Effector memory CD8-positive, alpha-beta T cell (primary cell): ENCODE data around the gene HTR1B.
A peak's percentile ranks its signal among the peaks of the same experiment; 100 is the strongest.

ENCODE experiments used
- ATAC-seq: fragments of 150-1000 bp; cut with Tn5 transposase; replicated peaks from 2 replicates; pipeline ENCODE4 v1.10.0; 2021; ENCODE audit warnings: mild to moderate bottlenecking, moderate library complexity
- DNase-seq, 3 experiments: peaks; one replicate each; pipeline ENCODE4 v3.0.0; 2021
- H3K27ac Mint-ChIP-seq, 2 donors: one replicate each; pipeline ENCODE4 v1.8.0; 2022; ENCODE audit warnings: mild to moderate bottlenecking in 2 of 2, mixed read lengths in 2 of 2, moderate library complexity in 2 of 2
- H3K27me3 Mint-ChIP-seq, 2 donors: one replicate each; pipeline ENCODE4 v1.8.0; 2022; ENCODE audit warnings: mixed read lengths in 2 of 2
- H3K36me3 Mint-ChIP-seq: one replicate; pipeline ENCODE4 v1.8.0; 2022; ENCODE audit warnings: mild to moderate bottlenecking, moderate library complexity, mixed read lengths; ENCODE audit not compliant: insufficient read depth
- H3K4me1 Mint-ChIP-seq, 2 donors: one replicate each; pipeline ENCODE4 v1.8.0; 2022; ENCODE audit warnings: low read depth in 2 of 2, mixed read lengths in 2 of 2
- H3K4me3 Mint-ChIP-seq, 2 donors: one replicate each; pipeline ENCODE4 v1.8.0; 2022; ENCODE audit warnings: mild to moderate bottlenecking in 2 of 2, mixed read lengths in 2 of 2, moderate library complexity in 2 of 2
- H3K9me3 Mint-ChIP-seq, 2 donors: one replicate each; pipeline ENCODE4 v1.8.0; 2022; ENCODE audit warnings: mixed read lengths in 2 of 2
- total RNA-seq, 9 experiments: gene quantifications; one replicate each; lab custom pipeline; 2026; lab: John Stamatoyannopoulos, UW

HTR1B gene, protein sequence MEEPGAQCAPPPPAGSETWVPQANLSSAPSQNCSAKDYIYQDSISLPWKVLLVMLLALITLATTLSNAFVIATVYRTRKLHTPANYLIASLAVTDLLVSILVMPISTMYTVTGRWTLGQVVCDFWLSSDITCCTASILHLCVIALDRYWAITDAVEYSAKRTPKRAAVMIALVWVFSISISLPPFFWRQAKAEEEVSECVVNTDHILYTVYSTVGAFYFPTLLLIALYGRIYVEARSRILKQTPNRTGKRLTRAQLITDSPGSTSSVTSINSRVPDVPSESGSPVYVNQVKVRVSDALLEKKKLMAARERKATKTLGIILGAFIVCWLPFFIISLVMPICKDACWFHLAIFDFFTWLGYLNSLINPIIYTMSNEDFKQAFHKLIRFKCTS
- 0 to 0.06 (median 0) reads per million in 9 experiments for total RNA-seq

GRCh38 chr6:77463308-77463860 is at the start of gene HTR1B:
Gene HTR1B, minus strand, starts transcription at chr6:77463491. Its CDS starts 88 bp downstream, at chr6:77463403.
- H3K4me1 Mint-ChIP-seq, result peaks cover 11 to 15% of the 10 kb centered on the region in 2 donors
- ATAC-seq (no peak), DNase-seq (no peak)
- H3K27me3 Mint-ChIP-seq, result peaks cover 35 to 55% of the 10 kb centered on the region in 2 donors
- no peak within 1 kb of the TSS for H3K27ac Mint-ChIP-seq
- H3K9me3 Mint-ChIP-seq, result peaks cover 0 to 17% of the 10 kb centered on the region in 2 donors
- no peaks in the 10 kb centered on the region for H3K36me3 Mint-ChIP-seq
- peak within 1 kb of the TSS; percentile 43 to 60 for H3K4me3 Mint-ChIP-seq

GRCh38 chr6:77512554-77512953 is 49.3 kb upstream of the HTR1B start:
- Mint-ChIP-seq H3K27ac (no peak overlapping the region), H3K4me1 (no peaks in the 10 kb centered on the region), H3K4me3 (no peak overlapping the region)

GRCh38 chr6:77511860-77512259 is 48.6 kb upstream of the HTR1B start:
- H3K27me3 Mint-ChIP-seq, result no peaks in the 10 kb centered on the region
- H3K36me3 Mint-ChIP-seq, result no peaks in the 10 kb centered on the region
- H3K4me1 Mint-ChIP-seq, result no peaks in the 10 kb centered on the region
- H3K9me3 Mint-ChIP-seq, result peaks cover 12 to 23% of the 10 kb centered on the region in 2 donors
- H3K27ac Mint-ChIP-seq, result no peak overlapping the region
- ATAC-seq (no peak), DNase-seq (no peak)
- H3K4me3 Mint-ChIP-seq, result no peak overlapping the region

More at GRCh38 chr6:77512554-77512953, 49.3 kb upstream of the HTR1B start:
- no peak for DNase-seq
- H3K9me3 Mint-ChIP-seq, result peaks cover 10 to 23% of the 10 kb centered on the region in 2 donors
- H3K27me3 Mint-ChIP-seq, result no peaks in the 10 kb centered on the region
- no peak for ATAC-seq
- H3K36me3 Mint-ChIP-seq, result no peaks in the 10 kb centered on the region

DNA sequence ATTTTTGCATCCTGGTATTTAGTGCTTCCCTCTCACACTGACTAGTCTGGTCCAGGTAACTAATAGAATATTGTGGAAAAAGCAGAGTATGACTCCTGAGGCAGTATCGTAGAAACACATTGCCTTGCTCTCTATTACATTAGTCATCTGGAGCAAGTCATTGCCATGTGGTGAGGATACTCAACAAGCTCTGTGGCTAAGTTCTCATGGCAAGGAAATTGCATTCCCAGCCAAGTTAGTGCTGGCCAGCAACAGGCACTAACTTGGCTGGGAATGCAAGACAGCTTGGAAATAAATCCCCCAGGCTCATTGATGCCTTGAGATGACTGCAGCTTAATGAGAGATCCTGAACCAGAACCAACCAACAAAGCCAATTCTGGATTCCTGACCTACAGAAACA is 39.7 kb upstream of the HTR1B start:
- Mint-ChIP-seq H3K27ac (no peak overlapping the region), H3K27me3 (no peaks in the 10 kb centered on the region), H3K9me3 (peaks cover 0 to 7% of the 10 kb centered on the region in 2 donors), H3K4me3 (no peak overlapping the region), H3K36me3 (no peaks in the 10 kb centered on the region), H3K4me1 (no peaks in the 10 kb centered on the region)
- no peak for ATAC-seq
- no peak for DNase-seq

DNA sequence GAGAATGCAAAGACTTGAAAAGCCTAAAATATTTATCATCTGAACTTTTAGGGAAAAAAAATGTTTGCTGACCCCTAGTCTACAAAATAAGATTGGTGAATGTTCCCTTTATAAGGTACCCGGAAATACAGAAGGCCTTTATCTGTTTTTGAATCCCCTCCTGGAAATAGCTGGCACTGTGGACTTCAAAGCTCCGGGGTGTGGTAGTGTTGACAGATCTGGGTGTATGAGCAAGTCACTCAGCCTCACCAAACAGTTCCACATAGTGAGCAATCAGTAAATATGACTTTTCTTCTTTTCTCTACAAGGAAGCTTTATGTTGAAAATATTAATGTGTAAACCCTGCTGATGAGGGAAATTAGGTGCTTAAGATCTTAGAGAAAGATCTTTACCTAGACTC is 29.2 kb upstream of the HTR1B start:
- no peak overlapping the region for H3K27ac Mint-ChIP-seq
- ATAC-seq (no peak), DNase-seq (no peak)
- H3K4me3 Mint-ChIP-seq, result no peak overlapping the region
- peaks cover 0 to 4% of the 10 kb centered on the region in 2 donors for H3K9me3 Mint-ChIP-seq
- no peaks in the 10 kb centered on the region for H3K4me1 Mint-ChIP-seq
- no peaks in the 10 kb centered on the region for H3K27me3 Mint-ChIP-seq
- H3K36me3 Mint-ChIP-seq, result no peaks in the 10 kb centered on the region

GRCh38 chr6:77487808-77488425 is 24.6 kb upstream of the HTR1B start:
- Mint-ChIP-seq H3K36me3 (no peaks in the 10 kb centered on the region), H3K27ac (no peak overlapping the region), H3K4me1 (no peaks in the 10 kb centered on the region), H3K27me3 (no peaks in the 10 kb centered on the region), H3K9me3 (no peaks in the 10 kb centered on the region), H3K4me3 (no peak overlapping the region)
- DNase-seq, result no peak
- ATAC-seq, result no peak

- no peak for ATAC-seq
- no peaks in the 10 kb centered on the region for H3K4me1 Mint-ChIP-seq
- no peak overlapping the region for H3K4me3 Mint-ChIP-seq
- H3K9me3 Mint-ChIP-seq, result no peaks in the 10 kb centered on the region
- no peaks in the 10 kb centered on the region for H3K36me3 Mint-ChIP-seq
- no peaks in the 10 kb centered on the region for H3K27me3 Mint-ChIP-seq
- H3K27ac Mint-ChIP-seq, result no peak overlapping the region
- DNase-seq, result no peak
Measured at GRCh38 chr6:77482981-77483380, 19.7 kb upstream of the HTR1B start.

- peaks cover 8 to 13% of the 10 kb centered on the region in 2 donors for H3K4me1 Mint-ChIP-seq
- no peaks in the 10 kb centered on the region for H3K27me3 Mint-ChIP-seq
- H3K27ac Mint-ChIP-seq, result peak overlapping the region in 1 of 2 donors; percentile 41
- no peaks in the 10 kb centered on the region for H3K36me3 Mint-ChIP-seq
- peak overlapping the region; percentile 63 to 70 for H3K4me3 Mint-ChIP-seq
- DNase-seq (no peak), ATAC-seq (no peak)
- peaks cover 4 to 9% of the 10 kb centered on the region in 2 donors for H3K9me3 Mint-ChIP-seq
Measured at GRCh38 chr6:77474973-77475372, 11.7 kb upstream of the HTR1B start.

GRCh38 chr6:77474286-77474956 is 11.1 kb upstream of the HTR1B start:
- Mint-ChIP-seq H3K27me3 (no peaks in the 10 kb centered on the region), H3K9me3 (peaks cover 4 to 9% of the 10 kb centered on the region in 2 donors), H3K36me3 (no peaks in the 10 kb centered on the region), H3K27ac (peak overlapping the region in 1 of 2 donors; percentile 41), H3K4me3 (peak overlapping the region; percentile 63 to 70), H3K4me1 (peaks cover 8 to 13% of the 10 kb centered on the region in 2 donors)
- ATAC-seq, result no peak
- no peak for DNase-seq

- H3K27ac Mint-ChIP-seq, result no peak overlapping the region
- H3K27me3 Mint-ChIP-seq, result peaks cover 1 to 10% of the 10 kb centered on the region in 2 donors
- no peak for DNase-seq
- peaks cover 4 to 14% of the 10 kb centered on the region in 2 donors for H3K9me3 Mint-ChIP-seq
- H3K4me1 Mint-ChIP-seq, result peaks cover 9 to 17% of the 10 kb centered on the region in 2 donors
- no peak overlapping the region for H3K4me3 Mint-ChIP-seq
- ATAC-seq, result no peak
- H3K36me3 Mint-ChIP-seq, result no peaks in the 10 kb centered on the region
Measured at GRCh38 chr6:77470983-77471382, 7.7 kb upstream of the HTR1B start.

DNA sequence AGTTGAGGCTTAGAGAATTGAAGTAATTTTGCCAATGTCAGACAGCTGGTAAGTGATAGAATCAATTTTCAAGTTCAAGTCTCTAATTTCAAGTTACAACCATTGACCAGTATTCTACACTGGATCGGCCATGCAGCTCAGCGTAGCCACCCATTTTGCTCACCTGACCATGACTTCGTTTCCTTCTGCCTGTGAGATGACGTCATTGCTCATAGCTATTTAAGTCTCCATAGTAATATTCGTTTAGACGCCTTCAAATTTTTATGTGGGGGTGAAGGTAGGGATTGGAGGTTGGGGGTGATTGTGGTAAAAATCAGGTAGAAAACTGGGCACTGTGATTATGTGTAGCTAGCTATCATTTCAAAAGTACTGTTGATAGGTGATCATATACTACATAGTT is 5.6 kb upstream of the HTR1B start:
- H3K27me3 Mint-ChIP-seq, result peaks cover 19 to 30% of the 10 kb centered on the region in 2 donors
- H3K36me3 Mint-ChIP-seq, result no peaks in the 10 kb centered on the region
- H3K4me3 Mint-ChIP-seq, result no peak overlapping the region
- H3K9me3 Mint-ChIP-seq, result peaks cover 4% of the 10 kb centered on the region in 2 donors
- DNase-seq (no peak), ATAC-seq (no peak)
- peaks cover 7 to 8% of the 10 kb centered on the region in 2 donors for H3K4me1 Mint-ChIP-seq
- no peak overlapping the region for H3K27ac Mint-ChIP-seq

DNA sequence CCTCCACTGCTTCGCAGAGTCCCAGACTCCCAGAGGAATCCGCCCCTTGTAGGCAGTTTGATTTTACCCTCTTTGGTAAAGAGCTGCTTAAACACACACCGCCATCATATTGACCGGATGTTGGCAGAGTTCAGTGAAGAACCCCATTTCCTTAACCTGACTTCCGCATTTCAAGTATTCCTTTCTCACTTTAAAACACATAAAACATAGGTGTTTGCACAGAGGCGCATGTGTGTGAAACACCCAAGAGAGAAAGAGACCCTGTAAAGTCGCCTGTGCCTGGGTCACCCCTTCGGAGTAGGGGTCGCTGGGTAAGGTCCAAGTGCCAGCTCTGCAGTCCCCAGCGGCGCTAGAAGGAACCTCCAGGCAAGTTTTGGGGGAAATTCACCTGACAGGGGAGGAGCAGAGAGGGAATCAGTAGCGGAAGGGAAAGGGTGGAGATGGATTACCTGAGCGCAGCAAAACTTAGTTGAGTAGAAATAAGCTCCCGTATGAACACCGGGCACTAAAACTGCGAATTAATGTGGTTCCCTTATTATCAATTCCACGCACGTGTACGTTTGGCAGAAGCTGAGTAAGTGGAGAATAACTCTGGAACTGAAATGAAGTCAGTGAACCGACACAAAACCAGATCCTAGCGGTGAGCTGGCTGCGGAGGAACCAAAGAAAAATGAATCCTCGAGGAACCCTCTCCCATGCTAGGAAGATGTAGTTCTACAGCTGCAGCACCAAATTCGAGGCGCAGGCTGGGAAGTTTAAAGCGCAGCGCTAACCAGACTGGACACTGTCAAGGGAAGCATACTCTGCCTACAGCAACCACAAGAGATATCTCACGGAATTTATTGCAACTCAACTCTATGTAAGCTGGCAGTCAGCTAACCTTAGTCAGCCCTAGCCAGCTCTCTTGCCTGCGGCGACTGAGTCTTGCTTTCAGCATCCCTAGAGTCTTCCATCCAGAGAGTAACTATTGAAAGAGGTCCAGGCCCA is 3.5 kb upstream of the HTR1B start:
- peak; percentile 41 for ATAC-seq
- no peak for DNase-seq
- H3K9me3 Mint-ChIP-seq, result peaks cover 4 to 17% of the 10 kb centered on the region in 2 donors
- peak overlapping the region; percentile 16 to 70 for H3K27ac Mint-ChIP-seq
- no peaks in the 10 kb centered on the region for H3K36me3 Mint-ChIP-seq
- peaks cover 11 to 15% of the 10 kb centered on the region in 2 donors for H3K4me1 Mint-ChIP-seq
- peaks cover 32 to 52% of the 10 kb centered on the region in 2 donors for H3K27me3 Mint-ChIP-seq
- peak overlapping the region; percentile 76 to 79 for H3K4me3 Mint-ChIP-seq
